Activated CD8-positive, alpha-beta T cell treated with anti-CD3 and anti-CD28 coated beads for 36 hours (primary cell): Measurements from ENCODE around the gene RHOV. TPM values are rescaled to one million over a fixed set of nuclear protein-coding genes. Genes with fewer than 3 reads are reported as not detected.

Source experiments
- ATAC-seq: fragments of 200-7000 bp; cut with Tn5 transposase; one replicate; pipeline ENCODE4 v1.10.0; 2021; ENCODE audit warnings: mild to moderate bottlenecking, moderate library complexity
- CTCF ChIA-PET: fragments of 350-600 bp; sonication (Branson Sonifier 250); formaldehyde crosslinking; loops from one replicate; lab custom pipeline; 2021; ENCODE audit warnings: antibody characterized with exemption; lab: Charles Lee
- POLR2A ChIA-PET: fragments of 350-600 bp; sonication (Branson Sonifier 250); formaldehyde crosslinking; loops from one replicate; lab custom pipeline; 2021; ENCODE audit warnings: antibody characterized with exemption; lab: Charles Lee
- DNase-seq: peaks from one replicate; pipeline ENCODE4 v3.0.0-alpha.2; 2020
- H3K27ac Mint-ChIP-seq: one replicate; pipeline ENCODE4 v1.8.0; 2021; ENCODE audit warnings: mild to moderate bottlenecking, mixed read lengths
- H3K27me3 Mint-ChIP-seq: one replicate; pipeline ENCODE4 v1.8.0; 2021; ENCODE audit warnings: mixed read lengths
- H3K36me3 Mint-ChIP-seq: one replicate; pipeline ENCODE4 v1.8.0; 2021; ENCODE audit warnings: low read depth, mixed read lengths
- H3K4me1 Mint-ChIP-seq: one replicate; pipeline ENCODE4 v1.8.0; 2021; ENCODE audit warnings: low read depth, mixed read lengths
- H3K4me3 Mint-ChIP-seq: one replicate; pipeline ENCODE4 v1.8.0; 2021; ENCODE audit warnings: mild to moderate bottlenecking, moderate library complexity, mixed read lengths
- H3K9me3 Mint-ChIP-seq: one replicate; pipeline ENCODE4 v1.8.0; 2021; ENCODE audit warnings: mixed read lengths
- intact Hi-C: fragments of 100-400 bp; cut with micrococcal nuclease; formaldehyde crosslinking; loops from one replicate; pipeline ENCODE4 v1.10.0; 2022
- total RNA-seq, 2 experiments: library from RNA; stranded (reverse); gene quantifications; one replicate each; pipeline ENCODE4 v1.2.3, GENCODE V29; 2021
- TF ChIP-seq, protein P1 (sequence below): fragments of 200-600 bp; IDR thresholded peaks from one replicate; pipeline ENCODE4 v1.8.0; 2022; ENCODE audit warnings: antibody characterized with exemption, mild to moderate bottlenecking

The RHOV gene
- total RNA-seq, 2 experiments from 2014 or later, result 0.40 to 0.41 TPM

DNA sequence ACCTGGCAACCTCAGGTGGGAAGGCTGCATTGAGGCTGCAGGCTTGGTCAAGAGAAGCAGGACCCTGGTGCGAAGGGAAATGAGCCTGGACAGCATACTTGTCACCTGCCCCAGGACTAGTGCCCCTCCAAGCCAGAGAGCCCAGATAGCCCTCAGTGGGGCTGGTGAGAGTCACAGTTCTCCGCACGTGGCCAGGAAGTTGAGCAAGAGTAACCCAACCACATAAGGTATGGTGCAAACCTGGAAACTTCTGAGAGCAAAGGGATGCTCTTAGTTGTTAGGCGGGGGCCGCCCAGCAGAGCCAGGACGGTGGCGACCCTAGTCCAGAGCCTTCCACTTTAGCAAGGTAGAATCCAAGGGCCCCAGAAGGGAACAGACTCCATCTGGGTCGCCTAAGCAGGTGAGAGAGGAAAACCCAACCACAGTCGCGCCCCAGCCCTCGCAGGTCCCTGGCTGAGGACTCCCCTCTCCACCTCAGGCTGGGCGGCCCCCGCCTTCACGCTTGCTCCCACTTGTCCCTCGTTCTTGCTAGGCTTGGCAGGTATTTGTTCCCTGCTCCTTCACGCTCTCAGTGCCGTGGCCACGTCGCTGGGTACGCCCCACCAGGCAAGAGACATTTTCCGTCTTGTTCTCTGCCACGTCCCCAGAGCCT, 19.1 kb upstream of the RHOV start:
- no peak overlapping the region for H3K27ac Mint-ChIP-seq
- no peak for DNase-seq
- peaks cover 4% of the 10 kb centered on the region for H3K36me3 Mint-ChIP-seq
- intact Hi-C loops, result loop anchor here (2.0 to 10.0 kb wide), 3 partner anchors 34 to 218 kb away; partner anchors contain the start of gene RMDN3
- H3K4me3 Mint-ChIP-seq, result no peak overlapping the region
- ChIA-PET CTCF (interaction anchor here (0.7 to 5.9 kb wide), 22 partner anchors 8 to 324 kb away, joined by 3 to 112 read pairs (median 10); partner anchors contain the start of genes RHOV, RPUSD2 and SPINT1), POLR2A (interaction anchor here (2.6 kb wide), 1 partner anchor 11 kb away, joined by 15 read pairs; no protein-coding TSS in a partner anchor)
- no peak for ATAC-seq
- H3K27me3 Mint-ChIP-seq, result no peaks in the 10 kb centered on the region
- H3K9me3 Mint-ChIP-seq, result no peaks in the 10 kb centered on the region
- peaks cover 28% of the 10 kb centered on the region for H3K4me1 Mint-ChIP-seq
- TF ChIP-seq, protein P1, sequence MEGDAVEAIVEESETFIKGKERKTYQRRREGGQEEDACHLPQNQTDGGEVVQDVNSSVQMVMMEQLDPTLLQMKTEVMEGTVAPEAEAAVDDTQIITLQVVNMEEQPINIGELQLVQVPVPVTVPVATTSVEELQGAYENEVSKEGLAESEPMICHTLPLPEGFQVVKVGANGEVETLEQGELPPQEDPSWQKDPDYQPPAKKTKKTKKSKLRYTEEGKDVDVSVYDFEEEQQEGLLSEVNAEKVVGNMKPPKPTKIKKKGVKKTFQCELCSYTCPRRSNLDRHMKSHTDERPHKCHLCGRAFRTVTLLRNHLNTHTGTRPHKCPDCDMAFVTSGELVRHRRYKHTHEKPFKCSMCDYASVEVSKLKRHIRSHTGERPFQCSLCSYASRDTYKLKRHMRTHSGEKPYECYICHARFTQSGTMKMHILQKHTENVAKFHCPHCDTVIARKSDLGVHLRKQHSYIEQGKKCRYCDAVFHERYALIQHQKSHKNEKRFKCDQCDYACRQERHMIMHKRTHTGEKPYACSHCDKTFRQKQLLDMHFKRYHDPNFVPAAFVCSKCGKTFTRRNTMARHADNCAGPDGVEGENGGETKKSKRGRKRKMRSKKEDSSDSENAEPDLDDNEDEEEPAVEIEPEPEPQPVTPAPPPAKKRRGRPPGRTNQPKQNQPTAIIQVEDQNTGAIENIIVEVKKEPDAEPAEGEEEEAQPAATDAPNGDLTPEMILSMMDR, result no peak

- Mint-ChIP-seq H3K27me3 (no peaks in the 10 kb centered on the region), H3K27ac (no peak overlapping the region), H3K36me3 (peaks cover 4% of the 10 kb centered on the region), H3K9me3 (no peaks in the 10 kb centered on the region), H3K4me3 (no peak overlapping the region), H3K4me1 (peaks cover 28% of the 10 kb centered on the region)
- DNase-seq (no peak), ATAC-seq (no peak)
- ChIA-PET POLR2A (interaction anchor here (0.8 to 1.5 kb wide), 4 partner anchors 12 to 197 kb away, joined by 3 to 8 read pairs (median 4); no protein-coding TSS in a partner anchor), CTCF (interaction anchor here (0.6 to 2.2 kb wide), 17 partner anchors 10 to 440 kb away, joined by 3 to 25 read pairs (median 4); partner anchors contain the start of genes NUSAP1, OIP5, RHOV and SPINT1)
- intact Hi-C loops, result loop anchor here (2.0 to 10.0 kb wide), 3 partner anchors 34 to 218 kb away; partner anchors contain the start of gene RMDN3
- TF ChIP-seq, protein P1, result no peak
Observed at GRCh38 chr15:40892447-40893012, 18.5 kb upstream of the RHOV start.

- H3K27ac Mint-ChIP-seq, result no peak overlapping the region
- intact Hi-C loops, result loop anchor here (2.0 to 10.0 kb wide), 3 partner anchors 33 to 217 kb away; partner anchors contain the start of gene RMDN3
- ChIA-PET POLR2A (interaction anchor here (0.6 to 1.5 kb wide), 5 partner anchors 11 to 196 kb away, joined by 3 to 8 read pairs (median 4); no protein-coding TSS in a partner anchor), CTCF (interaction anchor here (0.6 to 2.2 kb wide), 17 partner anchors 10 to 440 kb away, joined by 3 to 25 read pairs (median 4); partner anchors contain the start of genes NUSAP1, OIP5, RHOV and SPINT1)
- H3K4me3 Mint-ChIP-seq, result no peak overlapping the region
- no peak for ATAC-seq
- DNase-seq, result peak; percentile 58
- peaks cover 28% of the 10 kb centered on the region for H3K4me1 Mint-ChIP-seq
- no peaks in the 10 kb centered on the region for H3K9me3 Mint-ChIP-seq
- TF ChIP-seq, protein P1, result peak; percentile 73
- no peaks in the 10 kb centered on the region for H3K27me3 Mint-ChIP-seq
- peaks cover 4% of the 10 kb centered on the region for H3K36me3 Mint-ChIP-seq
Observed at GRCh38 chr15:40891810-40892446, 17.9 kb upstream of the RHOV start.

DNA sequence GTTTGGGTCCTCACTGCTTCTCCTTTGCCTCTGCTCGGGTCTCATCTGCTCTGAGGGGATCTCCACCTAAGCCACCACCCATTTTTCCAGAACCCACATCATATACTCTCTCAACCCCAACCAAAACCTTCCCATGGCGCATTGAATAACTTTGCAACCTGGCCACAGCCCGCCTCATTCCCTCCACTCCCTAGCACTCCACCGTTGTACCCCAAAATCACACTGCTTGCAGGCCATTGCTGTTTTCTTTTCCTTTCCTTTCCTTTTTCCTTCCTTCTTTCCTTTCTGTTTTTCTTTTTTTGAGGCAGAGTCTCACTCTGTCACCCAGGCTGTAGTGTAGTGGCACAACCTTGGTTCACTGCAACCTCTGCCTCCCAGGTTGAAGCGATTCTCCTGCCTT, 17.1 kb upstream of the RHOV start:
- no peaks in the 10 kb centered on the region for H3K9me3 Mint-ChIP-seq
- peaks cover 3% of the 10 kb centered on the region for H3K36me3 Mint-ChIP-seq
- H3K4me1 Mint-ChIP-seq, result peaks cover 28% of the 10 kb centered on the region
- POLR2A ChIA-PET, result interaction anchor here (1.1 to 1.6 kb wide), 3 partner anchors 10 to 33 kb away, joined by 3 to 8 read pairs (median 5); no protein-coding TSS in a partner anchor
- TF ChIP-seq, protein P1, result no peak
- H3K27me3 Mint-ChIP-seq, result no peaks in the 10 kb centered on the region
- no peak overlapping the region for H3K27ac Mint-ChIP-seq
- DNase-seq (no peak), ATAC-seq (no peak)
- intact Hi-C loops, result loop anchor here (10.0 kb wide), 2 partner anchors 136 to 216 kb away; partner anchors contain the start of gene RMDN3
- CTCF ChIA-PET, result interaction anchor here (1.0 to 2.7 kb wide), 10 partner anchors 9 to 441 kb away, joined by 3 to 13 read pairs (median 5); partner anchors contain the start of genes NUSAP1, OIP5, RHOV and SPINT1
- H3K4me3 Mint-ChIP-seq, result no peak overlapping the region
